Breast epithelium (tissue), 4 donors: ENCODE results near the gene RBM8A. TPM values are rescaled to one million over a fixed set of nuclear protein-coding genes. Genes with fewer than 3 reads are reported as not detected.

Experiments
- DNase-seq, 2 donors: peaks; one replicate each; pipeline ENCODE4 v3.0.0-alpha.2; 2019; ENCODE audit warnings: low spot score in 2 of 2
- H3K27ac ChIP-seq, 2 donors: fragments of 200-600 bp; sonication (generic) in 1 of 2; one replicate each; pipeline ENCODE4 v1.5.1; 2016 to 2019; ENCODE audit warnings: mild to moderate bottlenecking in 1 of 2
- H3K27me3 ChIP-seq, 2 donors: fragments of 200-600 bp; sonication (generic) in 1 of 2; one replicate each; pipeline versions ENCODE4 v1.5.1 to v1.6.0; 2017 to 2019; ENCODE audit warnings: control low read depth in 1 of 2, mild to moderate bottlenecking in 1 of 2
- H3K36me3 ChIP-seq: fragments of 200-600 bp; one replicate; pipeline ENCODE4 v1.5.1; 2019
- H3K4me1 ChIP-seq, 2 donors: fragments of 200-600 bp; sonication (generic); one replicate each; pipeline ENCODE4 v1.5.1; 2016 to 2019; ENCODE audit warnings: control low read depth in 1 of 2
- H3K4me3 ChIP-seq, 3 donors: fragments of 200-600 bp; sonication (generic); 1 replicate in 2 of 3; 2 replicates in 1 of 3; pipeline ENCODE4 v1.5.1; 2016 to 2019; ENCODE audit warnings: mild to moderate bottlenecking in 3 of 3, moderate library complexity in 2 of 3
- H3K9me3 ChIP-seq, 2 donors: fragments of 200-600 bp; sonication (generic) in 1 of 2; one replicate each; pipeline ENCODE4 v1.5.1; 2016 to 2019; ENCODE audit warnings: control low read depth in 1 of 2
- CTCF ChIP-seq, 3 donors: fragments of 450-650 bp; IDR thresholded peaks; one replicate each; pipeline ENCODE4 v1.5.1; 2016 to 2017; ENCODE audit warnings: antibody characterized with exemption in 3 of 3, mild to moderate bottlenecking in 3 of 3, moderate library complexity in 3 of 3
- POLR2A ChIP-seq: fragments of 450-650 bp; IDR thresholded peaks from one replicate; pipeline ENCODE4 v1.6.1; 2016; ENCODE audit warnings: antibody characterized with exemption, mild to moderate bottlenecking, moderate library complexity
- POLR2AphosphoS5 ChIP-seq, 3 donors: sonication (generic); formaldehyde crosslinking; IDR thresholded peaks; one replicate each; pipeline ENCODE4 v1.6.1; 2017; ENCODE audit warnings: antibody characterized with exemption in 3 of 3
- intact Hi-C: fragments of 100-400 bp; cut with DNase I; formaldehyde crosslinking; loops from one replicate; pipeline ENCODE4 v1.15.1; 2023; ENCODE audit warnings: low total_unique reads
- total RNA-seq, 3 donors: library from RNA; depleted of rRNA; stranded (reverse); fragments of >200 nt; gene quantifications; one replicate each; pipeline ENCODE4 v1.1.0, GENCODE V29; 2016

Gene RBM8A
- total RNA-seq, 3 donors from 2014 or later: 115 to 137 (median 128) TPM

GRCh38 chr1:145967288-145967687 is 40.0 kb upstream of the RBM8A start:
- Histone ChIP-seq H3K27me3 (no peaks in the 10 kb centered on the region), H3K9me3 (no peaks in the 10 kb centered on the region), H3K27ac (no peak overlapping the region), H3K36me3 (no peaks in the 10 kb centered on the region), H3K4me3 (no peak overlapping the region), H3K4me1 (peaks cover 5 to 7% of the 10 kb centered on the region in 2 donors)
- peak in 1 of 2 donors; percentile 9 for DNase-seq
- intact Hi-C loops: no loop called here
- TF ChIP-seq CTCF (IDR thresholded peaks at IDR 0.05) (no peak), POLR2A (no peak), POLR2AphosphoS5 (IDR thresholded peaks at IDR 0.05) (no peak)

GRCh38 chr1:145965119-145965744 is 37.9 kb upstream of the RBM8A start:
- intact Hi-C loops: no loop called here
- Histone ChIP-seq H3K36me3 (no peaks in the 10 kb centered on the region), H3K4me3 (peak overlapping the region; percentile 49 to 80 (median 66)), H3K9me3 (no peaks in the 10 kb centered on the region), H3K27me3 (no peaks in the 10 kb centered on the region), H3K27ac (peak overlapping the region; percentile 92 to 93), H3K4me1 (peaks cover 12 to 13% of the 10 kb centered on the region in 2 donors)
- DNase-seq: no peak
- no peak for TF ChIP-seq POLR2A
- no peak for TF ChIP-seq POLR2AphosphoS5 (IDR thresholded peaks at IDR 0.05)
- no peak for TF ChIP-seq CTCF (IDR thresholded peaks at IDR 0.05)

GRCh38 chr1:145964328-145965118 is 37.2 kb upstream of the RBM8A start, which contains the start of the genes ANKRD34A and POLR3GL:
Gene ANKRD34A, minus strand, starts transcription at chr1:145964575. Its CDS starts 2,816 bp downstream, at chr1:145961759.
Gene POLR3GL, plus strand, starts transcription at chr1:145964690. Its CDS starts 10,176 bp downstream, at chr1:145974866.
- peak within 1 kb of the TSS; percentile 49 to 80 (median 66) for H3K4me3 ChIP-seq
- H3K9me3 ChIP-seq: no peaks in the 10 kb centered on the region
- H3K27me3 ChIP-seq: no peaks in the 10 kb centered on the region
- DNase-seq: peak; percentile 95 to 97
- no peaks in the 10 kb centered on the region for H3K36me3 ChIP-seq
- TF ChIP-seq POLR2A (peak; percentile 95), POLR2AphosphoS5 (IDR thresholded peaks at IDR 0.05) (peak; percentile 74 to 95 (median 82)), CTCF (IDR thresholded peaks at IDR 0.05) (no peak)
- peaks cover 12 to 17% of the 10 kb centered on the region in 2 donors for H3K4me1 ChIP-seq
- intact Hi-C loops: no loop called here
- peak within 1 kb of the TSS; percentile 92 to 93 for H3K27ac ChIP-seq

- H3K4me3 ChIP-seq: peak overlapping the region; percentile 49 to 80 (median 68)
- no peaks in the 10 kb centered on the region for H3K36me3 ChIP-seq
- no peak for TF ChIP-seq POLR2AphosphoS5 (IDR thresholded peaks at IDR 0.05)
- TF ChIP-seq CTCF (IDR thresholded peaks at IDR 0.05): no peak
- TF ChIP-seq POLR2A: no peak
- H3K9me3 ChIP-seq: no peaks in the 10 kb centered on the region
- no peak for DNase-seq
- intact Hi-C loops: no loop called here
- no peaks in the 10 kb centered on the region for H3K27me3 ChIP-seq
- peaks cover 12 to 17% of the 10 kb centered on the region in 2 donors for H3K4me1 ChIP-seq
- H3K27ac ChIP-seq: peak overlapping the region; percentile 92 to 94
Measured at GRCh38 chr1:145963265-145964019, 36.2 kb upstream of the RBM8A start.
